ENCODE results near the gene GLRA3. TPM values are rescaled to one million over a fixed set of nuclear protein-coding genes. Genes with fewer than 3 reads are reported as not detected.

Gene GLRA3
- total RNA-seq, 1 donor, result not detected

- Histone ChIP-seq H3K4me3 (ENCODE audit: insufficient read depth, low read length) (no peak overlapping the region), H3K36me3 (ENCODE audit: insufficient read depth, low read length) (no peaks in the 10 kb centered on the region), H3K27me3 (ENCODE audit: insufficient read depth, low read length) (no peaks in the 10 kb centered on the region), H3K4me1 (ENCODE audit: insufficient read depth, low read length) (no peaks in the 10 kb centered on the region), H3K27ac (ENCODE audit: low read depth, low read length) (no peak overlapping the region), H3K4me2 (ENCODE audit: insufficient read depth, low read length) (no peak overlapping the region), H3K79me2 (ENCODE audit: insufficient read depth, low read length) (no peaks in the 10 kb centered on the region), H2AFZ (ENCODE audit: low read length) (no peak overlapping the region), H4K20me1 (ENCODE audit: insufficient read depth, low read length) (no peaks in the 10 kb centered on the region), H3K9me3 (ENCODE audit: low read depth, low read length) (no peaks in the 10 kb centered on the region)
- no peak for DNase-seq (ENCODE audit: insufficient read length, low spot score, missing footprints)
- no peak for TF ChIP-seq CTCF (IDR thresholded peaks at IDR 0.05; ENCODE audit: extremely low read depth, low read depth, low read length)
These were observed 111.2 kb downstream of the GLRA3 start for GRCh38 chr4:174717828-174718227.

- Histone ChIP-seq H3K4me3 (ENCODE audit: insufficient read depth, low read length) (no peak overlapping the region), H3K36me3 (ENCODE audit: insufficient read depth, low read length) (no peaks in the 10 kb centered on the region), H3K27me3 (ENCODE audit: insufficient read depth, low read length) (no peaks in the 10 kb centered on the region), H3K79me2 (ENCODE audit: insufficient read depth, low read length) (no peaks in the 10 kb centered on the region), H3K4me1 (ENCODE audit: insufficient read depth, low read length) (no peaks in the 10 kb centered on the region), H3K27ac (ENCODE audit: low read depth, low read length) (no peak overlapping the region), H4K20me1 (ENCODE audit: insufficient read depth, low read length) (no peaks in the 10 kb centered on the region), H2AFZ (ENCODE audit: low read length) (no peak overlapping the region), H3K9me3 (ENCODE audit: low read depth, low read length) (no peaks in the 10 kb centered on the region), H3K4me2 (ENCODE audit: insufficient read depth, low read length) (no peak overlapping the region)
- no peak for DNase-seq (ENCODE audit: insufficient read length, low spot score, missing footprints)
- no peak for TF ChIP-seq CTCF (IDR thresholded peaks at IDR 0.05; ENCODE audit: extremely low read depth, low read depth, low read length)
These were observed 111.9 kb downstream of the GLRA3 start for GRCh38 chr4:174716986-174717770.

GRCh38 chr4:174714393-174715211 is 114.4 kb downstream of the GLRA3 start:
- Histone ChIP-seq H3K27ac (ENCODE audit: low read depth, low read length) (no peak overlapping the region), H3K79me2 (ENCODE audit: insufficient read depth, low read length) (no peaks in the 10 kb centered on the region), H3K27me3 (ENCODE audit: insufficient read depth, low read length) (no peaks in the 10 kb centered on the region), H3K9me3 (ENCODE audit: low read depth, low read length) (no peaks in the 10 kb centered on the region), H3K4me2 (ENCODE audit: insufficient read depth, low read length) (no peak overlapping the region), H2AFZ (ENCODE audit: low read length) (no peak overlapping the region), H3K36me3 (ENCODE audit: insufficient read depth, low read length) (no peaks in the 10 kb centered on the region), H4K20me1 (ENCODE audit: insufficient read depth, low read length) (no peaks in the 10 kb centered on the region), H3K4me3 (ENCODE audit: insufficient read depth, low read length) (no peak overlapping the region), H3K4me1 (ENCODE audit: insufficient read depth, low read length) (no peaks in the 10 kb centered on the region)
- peak; percentile 54 for DNase-seq (ENCODE audit: insufficient read length, low spot score, missing footprints)
- peak; percentile 71 for TF ChIP-seq CTCF (IDR thresholded peaks at IDR 0.05; ENCODE audit: extremely low read depth, low read depth, low read length)

GRCh38 chr4:174713821-174714220 is 115.2 kb downstream of the GLRA3 start:
- H3K36me3 ChIP-seq (ENCODE audit: insufficient read depth, low read length), result no peaks in the 10 kb centered on the region
- no peaks in the 10 kb centered on the region for H4K20me1 ChIP-seq (ENCODE audit: insufficient read depth, low read length)
- H3K4me2 ChIP-seq (ENCODE audit: insufficient read depth, low read length), result no peak overlapping the region
- TF ChIP-seq CTCF (IDR thresholded peaks at IDR 0.05; ENCODE audit: extremely low read depth, low read depth, low read length), result no peak
- DNase-seq (ENCODE audit: insufficient read length, low spot score, missing footprints), result peak; percentile 8
- no peaks in the 10 kb centered on the region for H3K4me1 ChIP-seq (ENCODE audit: insufficient read depth, low read length)
- no peak overlapping the region for H3K27ac ChIP-seq (ENCODE audit: low read depth, low read length)
- H3K9me3 ChIP-seq (ENCODE audit: low read depth, low read length), result no peaks in the 10 kb centered on the region
- H3K79me2 ChIP-seq (ENCODE audit: insufficient read depth, low read length), result no peaks in the 10 kb centered on the region
- H3K4me3 ChIP-seq (ENCODE audit: insufficient read depth, low read length), result no peak overlapping the region
- no peak overlapping the region for H2AFZ ChIP-seq (ENCODE audit: low read length)
- no peaks in the 10 kb centered on the region for H3K27me3 ChIP-seq (ENCODE audit: insufficient read depth, low read length)
